H9 (cell line): ENCODE results near the gene VEGFD. TPM values are rescaled to one million over a fixed set of nuclear protein-coding genes. Genes with fewer than 3 reads are reported as not detected.

Experiments
- DNase-seq: peaks from one replicate; pipeline ENCODE4 v3.0.0-alpha.2; 2017
- H2AFZ ChIP-seq: one replicate; pipeline ENCODE4 v1.6.1; 2013; ENCODE audit warnings: mild to moderate bottlenecking, low read length, control low read depth, moderate library complexity
- H2AK5ac ChIP-seq: 2 replicates; pipeline ENCODE4 v1.6.1; 2013; ENCODE audit warnings: low read length, control low read depth, mixed read lengths; ENCODE audit not compliant: insufficient read length
- H2BK120ac ChIP-seq: one replicate; pipeline ENCODE4 v1.6.1; 2013; ENCODE audit warnings: low read depth, mild to moderate bottlenecking, low read length, control low read depth, inconsistent platforms; ENCODE audit not compliant: poor library complexity, severe bottlenecking
- H2BK12ac ChIP-seq: 2 replicates; pipeline ENCODE4 v1.6.1; 2013; ENCODE audit warnings: low read length, control low read depth, mixed read lengths, low read depth; ENCODE audit not compliant: insufficient read length
- H2BK15ac ChIP-seq: 2 replicates; pipeline ENCODE4 v1.6.1; 2013; ENCODE audit warnings: low read depth, low read length, control low read depth
- H2BK20ac ChIP-seq: one replicate; pipeline ENCODE4 v1.6.1; 2013; ENCODE audit warnings: low read depth, mild to moderate bottlenecking, low read length, control low read depth, inconsistent platforms; ENCODE audit not compliant: poor library complexity, severe bottlenecking
- H2BK5ac ChIP-seq: 2 replicates; pipeline ENCODE4 v1.6.1; 2013; ENCODE audit warnings: low read length, control low read depth, mixed read lengths; ENCODE audit not compliant: insufficient read length
- H3K14ac ChIP-seq: 2 replicates; pipeline ENCODE4 v1.6.1; 2013; ENCODE audit warnings: low read length, control low read depth; ENCODE audit not compliant: insufficient read depth
- H3K18ac ChIP-seq: 2 replicates; pipeline ENCODE4 v1.6.1; 2013; ENCODE audit warnings: low read depth, mild to moderate bottlenecking, mixed read lengths, low read length, control low read depth; ENCODE audit not compliant: insufficient read length
- H3K23ac ChIP-seq: 2 replicates; pipeline ENCODE4 v1.6.1; 2013; ENCODE audit warnings: low read length, control low read depth, mixed read lengths, low read depth; ENCODE audit not compliant: insufficient read length
- H3K23me2 ChIP-seq: 2 replicates; pipeline ENCODE4 v1.6.1; 2013; ENCODE audit warnings: low read depth, mild to moderate bottlenecking, mixed read lengths, low read length, control low read depth; ENCODE audit not compliant: insufficient read length, poor library complexity, severe bottlenecking
- H3K27ac ChIP-seq: 2 replicates; pipeline ENCODE4 v1.5.1; 2013; ENCODE audit warnings: low read length, control low read depth, mixed read lengths, low read depth; ENCODE audit not compliant: insufficient read length
- H3K27me3 ChIP-seq: 2 replicates; pipeline ENCODE4 v1.6.1; 2013; ENCODE audit warnings: low read length, control low read depth, inconsistent platforms; ENCODE audit not compliant: insufficient read depth
- H3K4ac ChIP-seq: 2 replicates; pipeline ENCODE4 v1.6.1; 2013; ENCODE audit warnings: low read depth, mild to moderate bottlenecking, control low read depth, inconsistent platforms, low read length, moderate library complexity
- H3K4me1 ChIP-seq: 2 replicates; pipeline ENCODE4 v1.6.1; 2013; ENCODE audit warnings: low read length, control low read depth, inconsistent platforms; ENCODE audit not compliant: insufficient read depth
- H3K4me2 ChIP-seq: 2 replicates; pipeline ENCODE4 v1.6.1; 2013; ENCODE audit warnings: low read length, control low read depth, mixed read lengths; ENCODE audit not compliant: insufficient read length, insufficient read depth
- H3K56ac ChIP-seq: 2 replicates; pipeline ENCODE4 v1.6.1; 2013; ENCODE audit warnings: low read depth, mild to moderate bottlenecking, mixed read lengths, low read length, control low read depth; ENCODE audit not compliant: insufficient read length
- H3K79me1 ChIP-seq: 2 replicates; pipeline ENCODE4 v1.6.1; 2013; ENCODE audit warnings: low read depth, mild to moderate bottlenecking, moderate library complexity, low read length, control low read depth, inconsistent platforms; ENCODE audit not compliant: insufficient read depth, poor library complexity, severe bottlenecking
- H3K79me2 ChIP-seq: 2 replicates; pipeline ENCODE4 v1.6.1; 2013; ENCODE audit warnings: low read length, control low read depth, inconsistent platforms; ENCODE audit not compliant: insufficient read depth
- H3K9ac ChIP-seq: 2 replicates; pipeline ENCODE4 v1.6.1; 2013; ENCODE audit warnings: low read length, control low read depth, mixed read lengths; ENCODE audit not compliant: insufficient read length; ENCODE audit errors: extremely low read depth
- H3K9me3 ChIP-seq: one replicate; pipeline ENCODE4 v1.6.1; 2013; ENCODE audit warnings: low read depth, low read length, inconsistent platforms; ENCODE audit not compliant: control insufficient read depth
- H3T11ph ChIP-seq: one replicate; pipeline ENCODE4 v1.6.1; 2013; ENCODE audit warnings: mild to moderate bottlenecking, low read length, control low read depth, inconsistent platforms
- H4K20me1 ChIP-seq: one replicate; pipeline ENCODE4 v1.6.1; 2013; ENCODE audit not compliant: control insufficient read depth, insufficient read length, insufficient read depth
- H4K5ac ChIP-seq: 2 replicates; pipeline ENCODE4 v1.6.1; 2013; ENCODE audit warnings: low read depth, mild to moderate bottlenecking, mixed read lengths, low read length, control low read depth; ENCODE audit not compliant: insufficient read length
- H4K8ac ChIP-seq: replicated peaks from 2 replicates; pipeline ENCODE4 v1.6.1; 2013; ENCODE audit warnings: low read length, control low read depth, mixed read lengths, low read depth; ENCODE audit not compliant: insufficient read length
- H4K91ac ChIP-seq: 2 replicates; pipeline ENCODE4 v1.6.1; 2013; ENCODE audit warnings: low read depth, mild to moderate bottlenecking, moderate library complexity, mixed read lengths, low read length, control low read depth; ENCODE audit not compliant: insufficient read length
- H3K27ac Mint-ChIP-seq, 3 experiments: 2 replicates in 2 of 3; 3 replicates in 1 of 3; pipeline ENCODE4 v1.8.0; 2020 to 2021; ENCODE audit warnings: mixed read lengths in 3 of 3, mild to moderate bottlenecking in 1 of 3, moderate library complexity in 1 of 3
- H3K27me3 Mint-ChIP-seq: 2 replicates; pipeline ENCODE4 v1.8.0; 2021; ENCODE audit warnings: low read depth, mild to moderate bottlenecking, moderate library complexity, mixed read lengths
- H3K36me3 Mint-ChIP-seq, 3 experiments: 2 replicates in 2 of 3; 3 replicates in 1 of 3; pipeline ENCODE4 v1.8.0; 2020 to 2021; ENCODE audit warnings: low read depth in 3 of 3, mixed read lengths in 3 of 3; ENCODE audit not compliant: insufficient read depth in 1 of 3
- H3K4me1 Mint-ChIP-seq, 2 experiments: 2 replicates each; pipeline ENCODE4 v1.8.0; 2020; ENCODE audit warnings: mixed read lengths in 2 of 2
- H3K4me3 Mint-ChIP-seq, 2 experiments: 2 replicates in 1 of 2; 3 replicates in 1 of 2; pipeline ENCODE4 v1.8.0; 2020 to 2021; ENCODE audit warnings: mild to moderate bottlenecking in 2 of 2, mixed read lengths in 2 of 2, moderate library complexity in 1 of 2
- H3K9me3 Mint-ChIP-seq, 2 experiments: 2 replicates in 1 of 2; 3 replicates in 1 of 2; pipeline ENCODE4 v1.8.0; 2020; ENCODE audit warnings: mild to moderate bottlenecking in 2 of 2, mixed read lengths in 2 of 2, moderate library complexity in 1 of 2
- WGBS: extraction: QIAGEN DNeasy Blood & Tissue Kit; methylation state at CpG from one replicate; pipeline ENCODE4 v1.1.7; 2013; ENCODE audit warnings: missing lambda C conversion rate, low lambda C conversion rate, mixed read lengths; ENCODE audit not compliant: insufficient read length; ENCODE audit errors: extremely low coverage; 5-methylcytosine and 5-hydroxymethylcytosine counted together
- total RNA-seq: library from RNA; stranded (reverse); gene quantifications from 2 replicates; pipeline ENCODE4 v1.2.1, GENCODE V29; 2021
- TF ChIP-seq, protein P1 (sequence below): fragments of 200-600 bp; sonication (generic); conservative IDR thresholded peaks from 3 replicates; pipeline ENCODE4 v1.8.0; 2021; ENCODE audit warnings: antibody characterized with exemption, mild to moderate bottlenecking

The VEGFD gene
- total RNA-seq, 1 experiment from 2014 or later, result 0.11 TPM

GRCh38 chrX:15340867-15341266 lies 43.3 kb downstream of the VEGFD start:
- Mint-ChIP-seq H3K36me3 (no peaks in the 10 kb centered on the region), H3K4me3 (no peak overlapping the region), H3K27ac (no peak overlapping the region), H3K27me3 (peaks cover 48% of the 10 kb centered on the region), H3K4me1 (peaks cover 6 to 7% of the 10 kb centered on the region in 2 experiments), H3K9me3 (peaks cover 0 to 8% of the 10 kb centered on the region in 2 experiments; a peak in 2 of 5 replicates)
- no peak for DNase-seq
- Histone ChIP-seq H4K5ac (no peak overlapping the region), H2BK20ac (no peak overlapping the region), H3K9ac (no peak overlapping the region), H3K27ac (no peak overlapping the region), H2AK5ac (no peak overlapping the region), H2BK15ac (no peak overlapping the region), H3K4me2 (no peak overlapping the region), H2AFZ (no peak overlapping the region), H2BK12ac (no peak overlapping the region), H3K79me1 (no peaks in the 10 kb centered on the region), H3K9me3 (no peaks in the 10 kb centered on the region), H2BK5ac (no peak overlapping the region), H3K23ac (no peak overlapping the region), H3T11ph (no peak overlapping the region), H3K14ac (no peak overlapping the region), H3K56ac (no peak overlapping the region), H4K91ac (no peak overlapping the region), H3K4me1 (no peaks in the 10 kb centered on the region), H3K79me2 (no peaks in the 10 kb centered on the region), H4K20me1 (no peaks in the 10 kb centered on the region), H3K23me2 (no peaks in the 10 kb centered on the region), H2BK120ac (no peak overlapping the region), H3K4ac (no peak overlapping the region), H4K8ac (no peak overlapping the region), H3K27me3 (peaks cover 2% of the 10 kb centered on the region; the same call in 1 of the 2 replicates), H3K18ac (no peak overlapping the region)
- WGBS, result no CpG with 5 or more reads among the region's 2 CpGs
- TF ChIP-seq, protein P1, sequence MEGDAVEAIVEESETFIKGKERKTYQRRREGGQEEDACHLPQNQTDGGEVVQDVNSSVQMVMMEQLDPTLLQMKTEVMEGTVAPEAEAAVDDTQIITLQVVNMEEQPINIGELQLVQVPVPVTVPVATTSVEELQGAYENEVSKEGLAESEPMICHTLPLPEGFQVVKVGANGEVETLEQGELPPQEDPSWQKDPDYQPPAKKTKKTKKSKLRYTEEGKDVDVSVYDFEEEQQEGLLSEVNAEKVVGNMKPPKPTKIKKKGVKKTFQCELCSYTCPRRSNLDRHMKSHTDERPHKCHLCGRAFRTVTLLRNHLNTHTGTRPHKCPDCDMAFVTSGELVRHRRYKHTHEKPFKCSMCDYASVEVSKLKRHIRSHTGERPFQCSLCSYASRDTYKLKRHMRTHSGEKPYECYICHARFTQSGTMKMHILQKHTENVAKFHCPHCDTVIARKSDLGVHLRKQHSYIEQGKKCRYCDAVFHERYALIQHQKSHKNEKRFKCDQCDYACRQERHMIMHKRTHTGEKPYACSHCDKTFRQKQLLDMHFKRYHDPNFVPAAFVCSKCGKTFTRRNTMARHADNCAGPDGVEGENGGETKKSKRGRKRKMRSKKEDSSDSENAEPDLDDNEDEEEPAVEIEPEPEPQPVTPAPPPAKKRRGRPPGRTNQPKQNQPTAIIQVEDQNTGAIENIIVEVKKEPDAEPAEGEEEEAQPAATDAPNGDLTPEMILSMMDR, result no peak
